ENCODE measurements around the gene AGBL1.

The AGBL1 gene

GRCh38 chr15:86846036-86846435 lies 766.4 kb downstream of the AGBL1 start:
- no peak for DNase-seq

GRCh38 chr15:86849136-86849535 lies 769.5 kb downstream of the AGBL1 start:
- no peak for DNase-seq

GRCh38 chr15:86849558-86850285 lies 770.1 kb downstream of the AGBL1 start:
- no peak for DNase-seq

- DNase-seq = no peak
Measured at GRCh38 chr15:86850939-86851338, 771.3 kb downstream of the AGBL1 start.

GRCh38 chr15:86852741-86853140 lies 773.1 kb downstream of the AGBL1 start:
- no peak for DNase-seq

GRCh38 chr15:86854176-86854575 lies 774.5 kb downstream of the AGBL1 start:
- peak; percentile 36 for DNase-seq

- peak; percentile 1 for DNase-seq
Measured at GRCh38 chr15:86855307-86856291, 775.9 kb downstream of the AGBL1 start.

GRCh38 chr15:86857701-86858100 lies 778.0 kb downstream of the AGBL1 start:
- no peak for DNase-seq

GRCh38 chr15:86863226-86863915 lies 783.7 kb downstream of the AGBL1 start:
- DNase-seq = no peak

GRCh38 chr15:86865920-86866319 lies 786.2 kb downstream of the AGBL1 start:
- DNase-seq = no peak

- no peak for DNase-seq
Measured at GRCh38 chr15:86870846-86871245, 791.2 kb downstream of the AGBL1 start.

GRCh38 chr15:86871964-86872363 lies 792.3 kb downstream of the AGBL1 start:
- DNase-seq = no peak

- DNase-seq = peak; percentile 0
Measured at GRCh38 chr15:86872782-86873181, 793.1 kb downstream of the AGBL1 start.

- DNase-seq = no peak
Measured at GRCh38 chr15:86875067-86875466, 795.4 kb downstream of the AGBL1 start.

- no peak for DNase-seq
Measured at GRCh38 chr15:86876387-86876944, 796.8 kb downstream of the AGBL1 start.

GRCh38 chr15:86877171-86877631 lies 797.5 kb downstream of the AGBL1 start:
- no peak for DNase-seq

- DNase-seq = peak; percentile 16
Measured at GRCh38 chr15:86878844-86879243, 799.2 kb downstream of the AGBL1 start.

- DNase-seq = peak; percentile 7
Measured at GRCh38 chr15:86879250-86880229, 799.9 kb downstream of the AGBL1 start.

- no peak for DNase-seq
Measured at GRCh38 chr15:86885616-86886015, 805.9 kb downstream of the AGBL1 start.

- DNase-seq = peak; percentile 5
Measured at GRCh38 chr15:86892774-86893449, 813.2 kb downstream of the AGBL1 start.

GRCh38 chr15:86894269-86894668 lies 814.6 kb downstream of the AGBL1 start:
- DNase-seq = no peak

Data from NCI-H69 (cell line).